Measurements from ENCODE around the gene CCDC7. TPM values are rescaled to one million over a fixed set of nuclear protein-coding genes. Genes with fewer than 3 reads are reported as not detected.
"Not testable (repeated sequence)": the region's sequence is repeated elsewhere in the genome, so short reads cannot be mapped to it uniquely, and the experiment has no call there.

The CCDC7 gene
- 20.8 TPM for total RNA-seq
- long read RNA-seq, partial matches to known transcripts = 0 of 2 reads
- long read RNA-seq, other reads (novel, unspliced or antisense) = 2 of 2 reads

DNA sequence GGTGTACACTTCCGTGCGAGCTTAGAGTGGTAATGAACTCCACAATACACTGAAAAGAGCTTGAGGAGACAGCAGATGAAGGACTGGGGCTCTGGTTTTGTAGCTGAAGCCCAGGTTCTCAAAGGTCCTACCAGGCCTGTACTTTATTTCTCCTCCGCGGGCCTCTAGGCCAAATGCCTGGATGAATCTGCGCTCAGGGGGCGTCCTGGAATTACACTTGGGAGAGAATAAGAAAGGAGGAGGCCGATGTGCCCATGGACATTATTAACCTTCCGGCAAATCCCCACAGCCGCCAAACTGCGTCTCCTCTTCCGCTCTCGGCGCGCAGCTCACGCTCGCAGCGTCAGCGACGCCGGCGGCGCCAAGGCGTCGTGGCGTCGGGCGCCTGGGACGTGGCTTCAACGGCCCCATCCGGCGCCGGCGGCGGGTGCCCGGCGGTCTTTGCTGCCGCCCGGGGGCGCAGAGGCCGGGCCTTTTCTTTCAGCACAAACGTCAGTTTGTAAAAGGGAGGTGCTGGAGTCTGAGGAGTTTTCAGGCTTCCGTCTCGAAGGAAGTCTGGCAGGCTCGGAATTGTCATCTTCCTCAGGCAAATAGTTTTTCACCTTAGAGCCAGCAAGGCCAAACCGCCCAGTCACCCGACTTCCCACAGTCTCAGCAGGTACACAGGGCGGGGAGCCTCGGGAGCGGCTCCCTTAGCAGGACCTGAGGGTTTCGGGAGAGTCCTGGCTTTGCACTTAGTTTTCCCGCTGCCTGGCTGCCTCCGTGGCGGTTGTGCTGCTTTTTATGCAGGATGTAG is at the start of gene CCDC7:
TSS of gene CCDC7 (plus strand) at position 401 of the 796 bp plus-strand sequence. CDS start 5,503 bp downstream, outside the sequence.
- DNase-seq (ENCODE audit: low spot score) = peak; percentile 94

DNA sequence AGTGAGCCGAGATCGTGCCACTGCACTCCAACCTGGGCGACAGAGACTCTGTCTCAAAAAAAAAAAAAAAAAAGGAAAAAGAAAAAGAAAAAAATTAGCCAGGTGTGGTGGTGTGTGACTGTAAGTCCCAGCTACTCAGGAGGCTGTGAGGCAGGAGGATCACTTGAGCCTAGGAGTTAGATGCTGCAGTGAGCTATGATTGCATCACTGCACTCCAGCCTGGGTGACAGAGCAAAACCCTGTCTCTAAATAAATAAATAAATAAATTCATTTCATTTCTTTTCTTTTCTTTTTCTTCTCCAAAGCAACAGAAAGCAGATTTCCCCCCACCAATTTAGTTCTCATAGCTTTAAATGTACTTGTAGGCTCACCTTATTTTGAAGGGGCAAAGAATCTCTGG is 48.8 kb upstream of the CCDC7 start:
- not testable (repeated sequence) for DNase-seq (ENCODE audit: low spot score)

DNA sequence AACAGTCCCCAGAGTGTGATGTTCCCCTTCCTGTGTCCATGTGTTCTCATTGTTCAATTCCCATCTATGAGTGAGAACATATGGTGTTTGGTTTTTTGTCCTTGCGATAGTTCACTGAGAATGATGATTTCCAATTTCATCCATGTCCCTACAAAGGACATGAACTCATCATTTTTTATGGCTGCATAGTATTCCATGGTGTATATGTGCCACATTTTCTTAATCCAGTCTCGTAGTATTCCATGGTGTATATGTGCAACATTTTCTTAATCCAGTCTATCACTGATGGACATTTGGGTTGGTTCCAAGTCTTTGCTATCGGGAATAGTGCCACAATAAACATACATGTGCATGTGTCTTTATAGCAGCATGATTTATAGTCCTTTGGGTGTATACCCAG is 46.2 kb upstream of the CCDC7 start:
- DNase-seq (ENCODE audit: low spot score) = not testable (repeated sequence)

DNA sequence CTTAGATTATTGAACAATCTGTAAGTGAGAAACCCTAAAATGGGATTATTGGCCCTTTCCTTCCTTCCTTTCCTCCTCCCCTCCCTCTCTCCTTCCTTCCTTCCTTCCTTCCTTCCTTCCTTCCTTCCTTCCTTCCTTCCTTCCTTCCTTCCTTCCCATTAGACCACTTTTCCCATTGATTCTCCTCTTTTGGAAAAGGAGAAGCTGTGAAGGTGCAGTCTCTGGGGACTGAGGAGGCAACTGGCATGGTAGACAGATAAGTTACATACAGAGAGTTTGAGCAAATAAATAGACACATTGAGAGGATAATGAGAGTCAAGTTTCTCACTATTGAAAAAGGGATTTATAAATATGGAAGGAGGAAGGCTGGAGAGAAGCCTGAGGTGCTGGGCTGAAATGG is 45.0 kb upstream of the CCDC7 start:
- no peak for DNase-seq (ENCODE audit: low spot score)

DNA sequence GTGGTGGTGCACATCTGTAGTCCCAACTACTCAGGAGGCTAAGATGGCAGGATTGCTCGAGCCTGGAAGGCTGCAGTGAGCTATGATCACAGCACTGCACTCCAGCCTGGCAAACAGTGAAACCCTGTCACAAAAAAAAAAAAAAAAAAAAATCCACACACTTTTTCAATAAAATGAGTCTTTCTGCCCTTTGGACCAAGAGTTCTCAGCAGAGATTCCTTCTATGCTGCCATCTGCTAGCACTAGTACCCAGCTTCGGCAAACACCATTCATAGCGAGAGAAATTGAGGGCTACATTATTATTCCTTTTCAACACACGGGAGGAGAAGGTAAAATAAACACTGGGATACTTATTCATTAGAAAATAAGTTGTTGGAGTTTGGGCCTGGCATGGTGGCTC is 43.4 kb upstream of the CCDC7 start:
- DNase-seq (ENCODE audit: low spot score) = no peak

DNA sequence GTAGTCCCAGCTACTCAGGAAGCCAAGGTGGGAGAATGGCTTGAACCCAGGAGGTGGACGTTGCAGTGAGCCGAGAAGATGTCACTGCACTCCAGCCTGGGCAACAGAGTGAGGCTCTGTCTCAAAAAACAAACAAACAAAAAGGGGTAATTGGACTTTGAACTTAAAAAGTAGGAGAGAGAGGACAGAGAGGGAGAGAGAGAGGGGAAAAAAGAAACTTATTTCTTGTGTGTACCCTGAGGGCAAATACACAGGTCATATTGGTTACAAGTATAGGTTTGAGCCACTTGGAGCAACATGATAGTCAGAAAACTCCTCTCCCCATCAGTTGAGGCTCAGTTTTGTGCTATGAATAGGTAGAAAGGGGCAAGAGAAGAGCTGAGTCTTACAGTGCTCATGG is 42.8 kb upstream of the CCDC7 start:
- no peak for DNase-seq (ENCODE audit: low spot score)

DNA sequence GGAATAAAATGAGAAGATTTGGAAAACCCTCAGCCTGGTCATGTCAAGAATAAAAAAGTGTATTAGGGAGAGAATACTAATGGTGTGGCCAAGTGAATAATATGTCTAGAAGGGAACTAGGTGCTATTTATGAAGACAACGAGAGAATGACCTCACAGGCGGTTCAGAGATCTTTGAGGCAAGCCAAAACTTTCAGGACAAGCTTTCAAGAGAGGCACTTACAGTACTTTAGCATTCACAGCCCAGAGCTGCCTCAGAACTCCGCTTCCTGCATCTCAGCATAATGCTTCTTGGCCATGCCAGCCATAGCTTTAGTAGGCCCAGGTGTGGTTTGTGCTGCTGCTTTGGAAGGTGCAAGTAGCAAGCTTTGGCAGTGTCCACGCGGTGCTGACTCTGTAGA is 37.2 kb upstream of the CCDC7 start:
- no peak for DNase-seq (ENCODE audit: low spot score)

DNA sequence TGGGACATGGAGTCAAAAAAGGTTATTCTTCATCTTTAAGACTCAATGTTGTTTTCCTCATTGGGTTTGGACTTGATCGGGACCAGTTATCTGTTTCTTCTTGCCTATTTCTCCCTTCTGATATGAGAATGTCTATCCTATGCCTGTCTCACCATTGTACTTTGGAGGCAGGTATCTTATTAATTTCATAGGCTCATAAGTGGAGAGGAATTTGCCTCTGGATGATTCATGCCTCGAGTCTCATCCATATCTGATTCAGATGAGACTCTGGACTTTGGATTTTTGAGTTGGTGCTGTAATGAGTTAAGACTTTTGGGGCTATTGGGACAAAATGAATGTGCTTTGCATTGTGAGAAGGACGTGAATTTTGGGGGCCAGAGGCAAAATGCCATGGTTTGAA is 36.2 kb upstream of the CCDC7 start:
- no peak for DNase-seq (ENCODE audit: low spot score)

DNA sequence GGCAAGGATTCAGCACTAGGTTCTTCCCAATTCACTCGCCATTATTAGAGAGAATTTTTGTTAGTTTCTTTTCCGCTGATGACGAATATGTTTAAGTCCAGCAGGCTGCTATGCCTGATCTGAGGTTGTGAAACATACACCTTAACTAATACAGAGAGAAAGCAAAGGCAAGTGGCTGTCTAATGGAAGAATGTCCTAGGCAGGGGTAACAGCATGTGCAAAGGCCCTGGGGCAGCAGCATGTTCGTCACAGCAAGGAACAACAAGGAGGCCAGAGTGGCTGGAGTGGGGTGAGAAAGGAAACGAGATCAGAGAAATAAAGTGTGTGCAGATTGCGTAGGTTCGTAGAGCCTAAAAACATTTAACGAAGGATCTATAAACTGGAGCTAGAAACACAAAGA is 35.4 kb upstream of the CCDC7 start:
- DNase-seq (ENCODE audit: low spot score) = no peak

DNA sequence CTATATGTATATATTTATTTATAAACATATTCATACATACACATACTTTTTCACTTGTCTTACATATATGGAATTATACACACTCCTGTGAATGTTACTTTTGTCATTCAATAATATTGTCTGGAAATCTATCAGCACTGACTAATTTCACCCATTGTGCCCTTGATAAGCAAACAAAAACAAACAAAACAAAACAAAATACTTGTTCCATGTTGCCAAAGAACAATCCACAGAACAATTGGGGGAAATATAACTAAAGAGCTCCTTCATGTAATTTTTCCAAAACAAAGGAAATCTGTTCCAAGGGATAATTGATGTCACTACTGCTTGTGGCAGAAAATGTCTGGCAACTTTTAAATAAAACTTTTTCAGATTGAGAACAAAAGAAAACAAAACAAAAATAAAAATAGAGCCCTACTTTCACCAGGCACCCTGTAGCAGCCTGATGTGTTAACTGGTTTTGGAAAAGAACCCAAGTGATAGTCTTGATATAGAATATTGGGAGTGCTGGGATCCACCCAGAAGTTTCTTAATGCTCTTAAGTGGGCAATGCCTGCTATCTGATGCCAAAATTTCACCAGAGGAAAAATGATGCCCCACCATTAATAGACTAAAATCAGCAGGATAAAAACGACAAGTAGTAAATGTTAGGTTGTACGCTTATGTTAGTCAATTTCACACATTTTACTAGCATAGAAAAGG is 34.0 kb upstream of the CCDC7 start:
- DNase-seq (ENCODE audit: low spot score) = no peak

DNA sequence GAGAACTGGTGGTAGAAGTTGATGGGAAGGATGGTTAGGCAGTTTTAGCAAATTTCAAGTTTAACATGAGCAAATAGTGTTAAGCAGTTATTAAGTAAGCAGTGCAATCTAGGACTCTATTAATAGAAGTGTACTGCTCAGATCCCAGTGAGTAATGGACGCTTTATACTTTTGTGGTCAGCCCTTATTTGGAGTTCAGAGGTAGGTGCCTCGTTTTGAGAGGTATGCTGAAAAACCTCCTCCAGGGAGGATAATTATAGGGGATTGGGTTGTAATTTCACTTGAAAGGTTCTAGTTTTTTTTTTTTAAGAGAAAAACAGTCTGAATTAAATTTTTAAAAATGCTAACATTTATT is 33.5 kb upstream of the CCDC7 start:
- DNase-seq (ENCODE audit: low spot score) = no peak

DNA sequence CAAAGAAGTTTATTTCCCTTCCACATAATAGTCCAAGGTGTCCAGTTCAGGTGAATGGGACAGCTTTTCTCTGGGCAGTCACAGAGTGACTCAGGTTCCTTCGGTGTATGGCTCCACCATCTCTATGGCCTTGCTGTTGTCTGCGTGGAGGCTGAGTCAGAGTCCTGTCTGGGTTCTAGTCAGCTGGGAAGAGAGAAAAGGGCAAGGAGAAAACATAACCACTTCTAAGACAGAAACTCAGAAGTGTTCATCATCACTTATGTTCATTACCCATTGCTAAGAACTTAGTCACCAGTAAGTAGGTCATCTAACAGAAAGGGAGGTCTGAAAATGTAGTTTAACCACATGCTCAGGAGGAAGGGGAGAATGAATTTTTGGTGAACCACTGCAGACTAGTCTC is 32.4 kb upstream of the CCDC7 start:
- no peak for DNase-seq (ENCODE audit: low spot score)

DNA sequence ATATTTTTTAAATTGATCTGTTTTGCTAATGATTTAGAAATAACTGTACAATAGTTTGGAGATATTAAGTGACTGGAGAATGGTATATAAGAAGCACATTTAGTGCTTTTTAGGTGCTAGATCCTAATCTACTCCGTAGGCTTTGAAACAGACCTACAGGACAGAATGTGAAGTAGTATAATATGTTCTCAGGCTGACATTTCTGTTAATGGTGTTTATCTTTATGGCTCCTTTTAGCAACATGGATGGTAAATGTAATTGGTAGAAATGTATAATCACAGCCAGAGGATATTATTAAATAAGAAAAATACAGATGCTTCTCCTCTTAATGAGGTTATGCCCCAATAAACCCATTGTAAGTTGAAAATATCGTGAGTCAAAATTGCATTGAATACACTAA is 30.6 kb upstream of the CCDC7 start:
- DNase-seq (ENCODE audit: low spot score) = no peak

DNA sequence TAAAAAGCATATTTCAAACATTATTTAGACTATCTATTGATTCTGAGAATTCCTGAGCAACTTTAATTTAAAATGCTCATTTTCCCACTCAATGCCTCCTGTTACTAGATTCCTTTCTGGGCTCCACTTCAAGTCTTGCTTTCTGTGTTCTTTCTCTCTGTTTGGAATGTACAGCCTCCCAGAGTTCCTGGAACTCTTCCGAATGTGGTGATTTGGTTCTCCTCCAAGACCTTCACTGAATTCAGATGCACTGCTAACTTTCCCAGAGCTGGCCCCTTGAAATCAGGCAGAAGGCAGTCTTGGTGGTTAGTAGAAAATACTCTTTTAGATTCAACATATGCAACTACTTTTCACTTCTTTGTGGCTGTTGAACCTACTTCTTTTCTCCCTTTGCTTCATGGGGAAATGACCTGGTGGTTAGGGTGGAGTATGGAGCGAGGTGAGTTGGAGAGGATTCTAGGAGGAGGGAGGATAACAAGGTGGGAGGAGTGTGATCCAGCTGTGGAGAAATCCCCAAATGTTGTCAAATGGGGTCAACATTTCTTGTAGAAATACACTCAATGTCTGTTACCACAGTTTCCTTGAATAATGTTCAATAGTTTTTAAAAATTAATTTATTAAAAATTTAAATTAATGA is 27.9 kb upstream of the CCDC7 start:
- no peak for DNase-seq (ENCODE audit: low spot score)

DNA sequence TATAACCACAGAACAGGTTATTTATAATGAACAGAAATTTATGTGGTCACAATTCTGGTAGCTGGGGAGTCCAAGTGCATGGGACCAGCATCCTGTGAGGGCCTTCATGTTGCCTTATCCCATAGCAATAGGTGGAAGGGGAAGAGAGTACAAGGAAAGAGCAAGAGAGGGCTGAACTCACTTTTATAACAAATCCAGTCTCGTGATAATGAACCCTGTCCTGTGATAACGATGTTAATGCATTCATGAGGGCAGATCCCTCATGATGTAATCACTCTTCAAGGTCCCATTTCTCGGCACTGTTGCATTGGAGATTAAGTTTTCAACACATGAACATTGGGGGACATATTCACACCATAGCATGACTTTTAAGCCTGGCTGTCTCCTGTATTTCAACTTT is 27.4 kb upstream of the CCDC7 start:
- DNase-seq (ENCODE audit: low spot score) = no peak

DNA sequence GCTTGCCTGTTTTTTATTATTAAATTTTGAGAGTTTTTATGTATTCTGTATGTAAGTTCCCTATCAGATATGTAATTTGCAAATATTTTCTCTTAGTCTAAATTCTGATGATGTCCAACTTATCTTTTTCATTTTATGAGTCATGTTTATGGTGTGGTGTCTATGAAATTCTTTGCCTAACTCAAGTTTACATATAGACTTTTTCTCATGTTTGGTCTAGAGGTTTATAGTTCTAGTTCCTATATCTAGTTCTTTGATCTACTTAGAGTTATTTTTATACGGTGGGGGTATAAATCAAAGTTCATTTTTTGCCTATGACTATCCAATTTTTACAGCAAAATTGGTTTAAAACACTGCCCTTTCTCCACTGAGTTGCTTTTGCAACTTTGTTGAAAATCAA is 26.3 kb upstream of the CCDC7 start:
- DNase-seq (ENCODE audit: low spot score) = no peak

DNA sequence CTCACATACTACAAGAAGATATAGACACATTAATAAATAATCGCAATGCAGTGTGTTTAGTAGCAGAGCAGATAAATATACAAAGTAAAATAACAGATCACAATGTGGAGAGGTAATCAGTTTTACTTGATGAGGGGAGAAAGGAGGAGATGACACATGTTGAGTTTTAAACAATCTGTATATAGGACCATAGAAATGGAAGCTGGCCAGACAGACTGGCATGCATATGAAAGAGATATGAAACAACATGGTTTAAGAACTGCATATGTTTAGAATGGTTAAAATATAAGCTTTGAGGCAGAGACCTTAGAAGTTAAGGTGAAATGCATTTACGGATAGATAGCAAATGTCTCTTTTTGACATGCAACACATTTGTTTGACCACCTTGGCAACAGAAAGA is 19.8 kb upstream of the CCDC7 start:
- DNase-seq (ENCODE audit: low spot score) = no peak

DNA sequence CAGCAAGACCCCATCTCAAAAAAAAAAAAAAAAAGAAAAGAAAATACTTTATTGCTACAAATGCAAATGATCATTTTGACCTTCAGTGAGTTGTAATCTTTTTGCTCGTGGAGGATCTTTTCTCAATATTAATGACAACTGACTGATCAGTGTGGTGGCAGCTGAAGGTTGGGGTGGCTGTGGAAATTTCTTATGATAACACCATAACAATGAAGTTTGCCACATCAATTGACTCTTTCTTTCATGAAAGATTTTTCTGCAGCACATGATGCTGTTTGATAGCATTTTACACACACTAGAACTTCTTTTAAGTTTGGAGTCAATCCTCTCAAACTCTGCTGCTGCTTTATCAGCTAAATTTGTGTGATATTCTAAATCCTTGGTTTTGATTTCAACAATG is 12.4 kb upstream of the CCDC7 start:
- DNase-seq (ENCODE audit: low spot score) = no peak

DNA sequence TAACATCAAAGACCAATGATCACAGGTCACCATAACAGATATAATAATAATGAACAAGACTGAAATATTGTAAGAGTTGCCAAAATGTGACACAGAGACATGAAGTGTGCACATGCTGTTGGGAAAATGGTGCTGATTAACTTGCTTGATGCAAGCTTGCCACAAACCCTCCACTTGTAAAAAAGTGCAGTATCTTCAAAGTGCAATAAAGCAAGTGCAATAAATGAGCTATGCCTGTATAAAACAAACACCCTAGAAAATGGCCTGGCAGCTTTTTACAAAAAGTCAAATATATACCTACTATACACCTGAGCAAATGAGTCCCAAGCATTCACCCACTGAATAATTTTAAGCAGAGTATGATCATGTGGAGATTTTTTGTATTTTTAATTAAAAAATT is 9.7 kb upstream of the CCDC7 start:
- DNase-seq (ENCODE audit: low spot score) = no peak

DNA sequence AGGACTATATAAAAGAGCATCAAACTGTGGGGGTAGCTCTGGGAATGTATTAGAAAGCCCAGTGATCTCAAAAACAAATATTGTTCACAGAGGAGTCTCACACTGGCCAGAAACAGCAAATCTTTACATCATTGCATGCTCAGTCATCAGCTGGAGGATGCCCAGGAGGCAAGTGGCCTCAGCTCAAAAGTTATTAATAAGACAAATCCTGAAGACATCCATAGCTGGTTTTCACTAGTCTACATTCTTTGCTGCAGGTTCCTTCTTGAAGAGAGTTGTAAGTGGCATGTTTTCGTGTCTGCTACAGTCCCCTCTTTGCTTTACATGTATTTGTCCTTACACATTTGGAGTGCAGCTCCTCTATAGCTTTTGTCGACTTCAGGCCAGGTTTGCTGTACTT is 8.6 kb upstream of the CCDC7 start:
- no peak for DNase-seq (ENCODE audit: low spot score)

DNA sequence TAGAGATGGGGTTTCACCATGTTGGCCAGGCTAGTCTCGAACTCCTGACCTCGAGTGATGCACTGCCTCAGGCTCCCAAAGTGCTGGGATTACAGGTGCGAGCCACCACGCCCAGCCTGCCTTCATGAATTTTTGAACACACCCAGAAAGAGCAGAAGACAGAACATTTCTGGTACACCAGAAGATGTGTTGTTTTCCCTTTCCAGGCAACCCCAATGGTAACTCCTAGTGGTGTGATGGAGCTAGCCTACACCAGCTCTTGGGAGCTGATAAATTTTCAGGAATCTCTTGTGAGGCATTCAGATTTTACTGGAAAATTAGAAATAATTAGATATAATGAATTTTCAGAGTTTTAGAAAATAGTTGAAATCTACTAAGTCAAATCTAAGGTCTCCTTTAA is 904 bp upstream of the CCDC7 start:
- DNase-seq (ENCODE audit: low spot score) = no peak

All from mesenteric fat pad (tissue), 1 donor.